ENCODE results near the gene GSTK1.

The GSTK1 gene

DNA sequence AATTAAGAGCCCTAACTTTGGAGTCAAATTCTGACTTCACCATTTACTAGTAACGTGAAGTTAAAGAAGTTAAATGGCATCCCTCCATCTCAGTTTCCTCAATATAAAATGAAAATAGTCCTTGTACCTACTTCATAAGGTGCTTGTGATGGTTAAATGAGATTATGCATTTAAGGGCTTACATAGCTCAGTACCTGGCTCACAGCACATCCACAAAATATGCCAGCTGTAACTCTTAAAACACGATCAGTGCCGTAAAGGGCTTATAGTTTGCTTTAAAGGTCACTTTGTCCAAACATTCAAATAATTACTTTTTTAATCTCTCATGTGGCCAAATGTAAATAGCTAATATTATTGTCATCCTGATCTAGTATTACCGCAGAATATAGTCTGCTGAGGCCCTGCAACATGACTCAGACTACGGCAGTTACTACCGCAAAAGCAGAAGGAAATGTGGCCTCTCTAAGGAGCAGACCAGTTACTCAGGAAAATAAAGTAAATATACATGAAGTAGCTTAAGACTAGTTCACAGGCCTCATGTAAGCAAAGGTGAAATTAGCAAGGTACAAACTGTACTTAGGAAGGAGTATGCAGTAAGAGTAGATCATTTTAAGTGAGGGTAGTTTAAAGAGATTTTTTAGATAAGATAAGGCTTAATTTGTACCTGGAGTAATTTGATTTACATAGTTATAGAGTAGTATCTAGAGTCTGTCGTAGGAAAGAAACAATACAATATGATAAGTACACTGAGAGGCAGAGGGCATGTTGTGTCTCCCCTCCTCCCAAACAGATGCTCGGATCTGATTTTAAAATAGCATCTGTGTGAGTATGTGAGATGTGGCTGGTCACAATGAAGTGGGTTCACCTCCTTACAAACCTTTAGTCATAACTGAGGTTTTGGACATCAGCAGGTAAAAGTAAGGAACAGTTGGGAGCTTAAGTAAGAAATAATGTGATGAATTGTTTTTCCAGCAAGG is 38.0 kb downstream of the GSTK1 start:
- peaks cover 10% of the 10 kb centered on the region for H3K79me2 ChIP-seq (ENCODE audit: low read length)
- H3K4me2 ChIP-seq (ENCODE audit: low read depth, low read length), result no peak overlapping the region
- H3F3A ChIP-seq (ENCODE audit: insufficient read depth, low read length), result no peaks in the 10 kb centered on the region; the same call in 1 of the 2 replicates
- no peak for DNase-seq
- TF ChIP-seq EZH2 (optimal IDR thresholded peaks at IDR 0.05; ENCODE audit: low read depth, low read length), result no peak
- peaks cover 43% of the 10 kb centered on the region for H3K36me3 ChIP-seq (replicated peaks; ENCODE audit: insufficient read depth, low read length)
- H3K27ac ChIP-seq (ENCODE audit: low read length), result no peak overlapping the region
- H4K20me1 ChIP-seq (ENCODE audit: insufficient read depth, low read length), result no peaks in the 10 kb centered on the region
- H3K9ac ChIP-seq (ENCODE audit: low read length), result no peak overlapping the region
- H3K4me1 ChIP-seq (ENCODE audit: low read length), result no peaks in the 10 kb centered on the region
- H3K9me3 ChIP-seq (replicated peaks; ENCODE audit: insufficient read depth, low read length), result no peaks in the 10 kb centered on the region
- H3K4me3 ChIP-seq (ENCODE audit: low read length), result no peak overlapping the region
- H3K27me3 ChIP-seq (replicated peaks; ENCODE audit: insufficient read depth, low read length), result no peaks in the 10 kb centered on the region
- no peaks in the 10 kb centered on the region for H3K9me2 ChIP-seq (replicated peaks; ENCODE audit: insufficient read depth, low read length)
- no peak overlapping the region for H2AFZ ChIP-seq (ENCODE audit: low read length)

DNA sequence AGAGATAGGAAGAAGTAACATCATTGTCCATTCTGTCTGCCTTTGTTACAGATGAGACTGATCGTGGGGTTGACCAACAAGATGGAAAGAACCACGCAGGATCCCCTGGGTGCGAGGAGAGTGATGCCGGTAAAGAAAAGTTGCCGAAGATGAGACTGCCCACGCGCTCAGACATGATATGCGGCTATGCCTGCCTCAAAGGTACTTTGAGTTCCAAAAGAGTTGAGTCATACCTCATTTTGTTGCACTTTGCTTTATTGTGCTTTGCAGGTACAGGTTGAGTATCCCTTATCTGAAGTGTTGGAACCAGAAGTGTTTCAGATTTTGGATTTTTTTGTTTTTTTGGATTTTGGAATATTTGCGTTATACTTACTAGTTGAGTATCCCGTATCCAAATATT is 40.5 kb downstream of the GSTK1 start:
- Histone ChIP-seq H3K9me2 (replicated peaks; ENCODE audit: insufficient read depth, low read length) (no peaks in the 10 kb centered on the region), H3K27me3 (replicated peaks; ENCODE audit: insufficient read depth, low read length) (no peaks in the 10 kb centered on the region), H3K9me3 (replicated peaks; ENCODE audit: insufficient read depth, low read length) (no peaks in the 10 kb centered on the region), H3K36me3 (replicated peaks; ENCODE audit: insufficient read depth, low read length) (peaks cover 36% of the 10 kb centered on the region), H3K79me2 (ENCODE audit: low read length) (no peaks in the 10 kb centered on the region; the same call in 1 of the 2 replicates), H2AFZ (ENCODE audit: low read length) (no peak overlapping the region), H3K4me1 (ENCODE audit: low read length) (no peaks in the 10 kb centered on the region), H3K9ac (ENCODE audit: low read length) (no peak overlapping the region), H3K4me3 (ENCODE audit: low read length) (no peak overlapping the region), H3F3A (ENCODE audit: insufficient read depth, low read length) (no peaks in the 10 kb centered on the region), H4K20me1 (ENCODE audit: insufficient read depth, low read length) (no peaks in the 10 kb centered on the region), H3K4me2 (ENCODE audit: low read depth, low read length) (no peak overlapping the region), H3K27ac (ENCODE audit: low read length) (no peak overlapping the region)
- TF ChIP-seq EZH2phosphoT487 (IDR thresholded peaks at IDR 0.05; ENCODE audit: low read length) (no peak), EZH2 (optimal IDR thresholded peaks at IDR 0.05; ENCODE audit: low read depth, low read length) (no peak)
- TF ChIP-seq, protein P1, sequence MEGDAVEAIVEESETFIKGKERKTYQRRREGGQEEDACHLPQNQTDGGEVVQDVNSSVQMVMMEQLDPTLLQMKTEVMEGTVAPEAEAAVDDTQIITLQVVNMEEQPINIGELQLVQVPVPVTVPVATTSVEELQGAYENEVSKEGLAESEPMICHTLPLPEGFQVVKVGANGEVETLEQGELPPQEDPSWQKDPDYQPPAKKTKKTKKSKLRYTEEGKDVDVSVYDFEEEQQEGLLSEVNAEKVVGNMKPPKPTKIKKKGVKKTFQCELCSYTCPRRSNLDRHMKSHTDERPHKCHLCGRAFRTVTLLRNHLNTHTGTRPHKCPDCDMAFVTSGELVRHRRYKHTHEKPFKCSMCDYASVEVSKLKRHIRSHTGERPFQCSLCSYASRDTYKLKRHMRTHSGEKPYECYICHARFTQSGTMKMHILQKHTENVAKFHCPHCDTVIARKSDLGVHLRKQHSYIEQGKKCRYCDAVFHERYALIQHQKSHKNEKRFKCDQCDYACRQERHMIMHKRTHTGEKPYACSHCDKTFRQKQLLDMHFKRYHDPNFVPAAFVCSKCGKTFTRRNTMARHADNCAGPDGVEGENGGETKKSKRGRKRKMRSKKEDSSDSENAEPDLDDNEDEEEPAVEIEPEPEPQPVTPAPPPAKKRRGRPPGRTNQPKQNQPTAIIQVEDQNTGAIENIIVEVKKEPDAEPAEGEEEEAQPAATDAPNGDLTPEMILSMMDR (IDR thresholded peaks at IDR 0.05; ENCODE audit: low read length), result no peak
- DNase-seq, result no peak

DNA sequence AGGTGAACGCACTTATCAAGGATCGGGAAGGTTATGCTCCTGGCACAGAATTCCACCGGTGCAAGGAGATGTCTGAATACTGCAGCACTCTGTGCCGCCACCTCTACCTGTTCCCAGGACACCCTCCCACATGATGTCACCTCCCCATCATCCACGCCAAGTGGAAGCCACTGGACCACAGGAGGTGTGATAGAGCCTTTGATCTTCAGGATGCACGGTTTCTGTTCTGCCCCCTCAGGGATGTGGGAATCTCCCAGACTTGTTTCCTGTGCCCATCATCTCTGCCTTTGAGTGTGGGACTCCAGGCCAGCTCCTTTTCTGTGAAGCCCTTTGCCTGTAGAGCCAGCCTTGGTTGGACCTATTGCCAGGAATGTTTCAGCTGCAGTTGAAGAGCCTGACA is 41.7 kb downstream of the GSTK1 start:
- Histone ChIP-seq H2AFZ (ENCODE audit: low read length) (no peak overlapping the region), H4K20me1 (ENCODE audit: insufficient read depth, low read length) (no peaks in the 10 kb centered on the region), H3K36me3 (replicated peaks; ENCODE audit: insufficient read depth, low read length) (peaks cover 34% of the 10 kb centered on the region), H3K4me3 (ENCODE audit: low read length) (no peak overlapping the region), H3K9ac (ENCODE audit: low read length) (no peak overlapping the region), H3F3A (ENCODE audit: insufficient read depth, low read length) (no peaks in the 10 kb centered on the region), H3K4me1 (ENCODE audit: low read length) (no peaks in the 10 kb centered on the region), H3K79me2 (ENCODE audit: low read length) (no peaks in the 10 kb centered on the region), H3K9me2 (replicated peaks; ENCODE audit: insufficient read depth, low read length) (no peaks in the 10 kb centered on the region), H3K4me2 (ENCODE audit: low read depth, low read length) (no peak overlapping the region), H3K27ac (ENCODE audit: low read length) (no peak overlapping the region), H3K9me3 (replicated peaks; ENCODE audit: insufficient read depth, low read length) (no peaks in the 10 kb centered on the region), H3K27me3 (replicated peaks; ENCODE audit: insufficient read depth, low read length) (no peaks in the 10 kb centered on the region)
- no peak for DNase-seq
- no peak for TF ChIP-seq EZH2phosphoT487 (IDR thresholded peaks at IDR 0.05; ENCODE audit: low read length)
- TF ChIP-seq, protein P1 (IDR thresholded peaks at IDR 0.05; ENCODE audit: low read length), result no peak
- no peak for TF ChIP-seq EZH2 (optimal IDR thresholded peaks at IDR 0.05; ENCODE audit: low read depth, low read length)

Measured in MM.1S (cell line).